ENCODE data around the gene GBP1.
"Not testable (repeated sequence)": the region's sequence is repeated elsewhere in the genome, so short reads cannot be mapped to it uniquely, and the experiment has no call there.

GBP1 gene, protein sequence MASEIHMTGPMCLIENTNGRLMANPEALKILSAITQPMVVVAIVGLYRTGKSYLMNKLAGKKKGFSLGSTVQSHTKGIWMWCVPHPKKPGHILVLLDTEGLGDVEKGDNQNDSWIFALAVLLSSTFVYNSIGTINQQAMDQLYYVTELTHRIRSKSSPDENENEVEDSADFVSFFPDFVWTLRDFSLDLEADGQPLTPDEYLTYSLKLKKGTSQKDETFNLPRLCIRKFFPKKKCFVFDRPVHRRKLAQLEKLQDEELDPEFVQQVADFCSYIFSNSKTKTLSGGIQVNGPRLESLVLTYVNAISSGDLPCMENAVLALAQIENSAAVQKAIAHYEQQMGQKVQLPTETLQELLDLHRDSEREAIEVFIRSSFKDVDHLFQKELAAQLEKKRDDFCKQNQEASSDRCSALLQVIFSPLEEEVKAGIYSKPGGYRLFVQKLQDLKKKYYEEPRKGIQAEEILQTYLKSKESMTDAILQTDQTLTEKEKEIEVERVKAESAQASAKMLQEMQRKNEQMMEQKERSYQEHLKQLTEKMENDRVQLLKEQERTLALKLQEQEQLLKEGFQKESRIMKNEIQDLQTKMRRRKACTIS

DNA sequence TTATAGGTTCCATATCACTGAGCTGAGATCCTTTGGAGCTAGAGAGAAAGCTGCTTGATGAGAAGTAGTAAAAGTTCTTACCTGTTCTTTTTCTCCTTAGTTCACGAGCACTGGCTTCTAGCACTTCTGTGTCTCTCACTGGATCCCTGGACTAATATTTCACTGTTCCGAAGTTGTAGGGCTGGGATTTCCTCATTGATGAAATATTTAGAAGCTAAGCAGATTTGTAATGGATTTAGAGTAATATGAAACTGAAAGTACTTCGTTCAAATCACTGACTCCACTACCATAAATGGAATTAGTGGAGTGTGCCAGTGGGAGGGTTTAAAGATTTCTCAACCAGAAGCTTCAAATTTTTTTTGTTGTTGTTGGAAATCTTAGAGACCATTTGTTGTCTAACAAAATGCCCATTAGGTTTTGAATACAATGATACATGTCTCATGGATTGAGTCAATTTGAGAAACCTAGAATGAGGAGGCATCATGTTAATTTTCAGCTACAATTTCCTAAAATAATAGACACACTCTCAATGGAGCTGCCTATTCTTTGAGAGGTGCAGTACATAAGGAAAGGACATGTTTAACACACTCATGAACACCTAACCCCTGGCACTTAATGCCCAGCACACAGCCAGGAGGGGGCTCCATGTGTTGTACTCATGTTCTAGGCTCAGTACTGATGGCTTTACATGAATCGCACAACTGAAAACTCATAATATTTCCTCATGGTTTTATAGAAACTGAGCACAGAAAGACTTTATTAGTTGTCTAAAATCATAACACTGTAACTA lies at the start of gene GBP1:
GBP1 (minus strand) TSS at position 130 of the 790 bp plus-strand sequence. CDS start 1,974 bp downstream, outside the sequence.
- in situ Hi-C loops (cut with MboI; ENCODE audit: low pct_unique_long_range_greater_than_20kb, low sequenced_read_pairs) = no loop called here
- DNase-seq = no peak

DNA sequence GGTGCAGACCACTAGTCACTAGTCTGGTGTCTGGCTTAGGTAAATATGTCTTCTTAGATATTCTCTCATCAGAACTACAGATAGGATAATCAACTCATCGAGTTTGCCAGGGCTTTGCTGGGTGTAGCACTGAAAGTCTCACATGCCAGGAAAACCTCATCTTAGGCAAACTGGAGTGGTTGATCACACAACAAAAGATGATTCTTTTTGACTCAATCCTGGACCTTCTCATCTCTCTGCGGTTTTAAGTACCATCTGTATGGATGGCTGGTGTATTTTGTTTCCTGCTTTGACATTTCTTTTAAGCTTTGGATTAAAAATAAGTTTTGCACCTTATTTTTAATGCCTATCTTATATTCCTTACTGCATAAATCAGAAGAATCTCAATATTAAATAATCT lies 49.7 kb upstream of the GBP1 start:
- no peak for DNase-seq
- in situ Hi-C loops (cut with MboI; ENCODE audit: low pct_unique_long_range_greater_than_20kb, low sequenced_read_pairs) = no loop called here

DNA sequence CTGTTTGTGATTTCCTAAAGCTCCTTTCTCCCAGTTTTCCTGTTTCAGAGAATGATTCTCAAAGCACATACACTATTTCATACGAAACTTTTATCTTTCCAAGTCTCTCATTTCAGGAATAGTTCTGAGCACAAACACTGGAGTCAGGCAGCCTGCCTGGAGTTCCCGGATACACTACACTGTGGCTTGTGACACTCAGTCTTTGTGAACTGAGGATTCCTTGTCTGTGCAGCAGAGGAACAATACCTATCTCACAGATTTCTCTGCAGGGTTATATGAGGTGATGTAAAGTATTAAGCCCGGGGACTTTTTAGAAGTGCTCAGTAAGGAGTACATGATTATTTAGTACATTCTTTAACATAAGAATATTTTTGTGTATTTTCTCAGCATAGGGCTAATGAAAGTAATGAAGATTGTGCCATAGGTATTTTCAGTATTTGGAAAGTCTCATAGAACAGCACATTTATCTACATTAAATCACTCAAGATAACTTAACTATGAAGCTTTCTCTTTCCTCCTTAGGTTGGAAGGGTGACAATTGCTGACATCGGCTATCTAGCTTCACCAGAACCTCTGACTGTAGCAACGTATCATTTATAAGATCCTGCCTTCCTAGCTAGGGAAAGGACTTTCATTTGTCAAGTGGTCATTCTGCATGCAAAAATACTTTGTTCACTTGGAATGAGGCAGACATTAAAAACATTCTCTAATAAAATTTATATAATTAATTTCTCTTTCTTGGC lies 48.0 kb upstream of the GBP1 start:
- DNase-seq = no peak
- in situ Hi-C loops (cut with MboI; ENCODE audit: low pct_unique_long_range_greater_than_20kb, low sequenced_read_pairs) = no loop called here

DNA sequence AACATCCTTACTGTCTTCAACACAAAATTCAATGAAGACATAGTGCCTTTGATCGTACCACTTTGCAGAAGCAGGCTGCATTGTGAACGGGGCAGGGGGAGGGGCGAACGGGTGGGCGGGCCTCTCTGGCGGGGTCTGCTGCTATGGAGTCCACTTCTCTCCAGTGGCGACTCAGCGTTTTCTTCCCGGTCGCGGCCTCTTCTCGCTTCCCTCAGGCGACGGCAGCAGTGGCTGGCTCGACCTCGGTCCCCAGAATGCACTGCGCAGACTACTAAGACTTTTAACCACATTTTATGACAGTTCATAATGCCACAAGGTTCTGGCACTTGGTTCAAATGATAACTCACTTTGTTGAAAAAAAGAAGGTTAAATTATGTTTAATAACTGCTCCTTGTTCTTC lies 39.7 kb upstream of the GBP1 start:
- no peak for DNase-seq
- in situ Hi-C loops (cut with MboI; ENCODE audit: low pct_unique_long_range_greater_than_20kb, low sequenced_read_pairs) = no loop called here

DNA sequence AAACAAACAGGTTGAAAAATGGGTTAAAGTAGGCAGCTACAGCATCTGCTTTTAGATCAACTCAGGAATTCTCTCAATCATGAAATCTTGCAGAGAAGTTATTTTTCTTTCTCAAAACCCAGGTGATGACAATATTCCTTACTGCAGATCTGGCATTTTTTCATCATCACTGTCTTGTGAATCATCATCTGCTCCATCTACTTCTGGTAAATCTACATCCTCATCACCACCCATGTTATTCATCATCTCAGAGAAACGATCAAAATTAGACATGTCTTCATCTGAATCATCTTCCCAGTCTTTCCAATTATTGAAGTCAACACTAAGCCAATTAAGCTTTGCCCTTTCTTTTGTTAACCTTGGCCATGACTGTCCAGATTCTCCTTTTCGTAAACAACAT lies 39.1 kb upstream of the GBP1 start:
- in situ Hi-C loops (cut with MboI; ENCODE audit: low pct_unique_long_range_greater_than_20kb, low sequenced_read_pairs) = no loop called here
- no peak for DNase-seq

DNA sequence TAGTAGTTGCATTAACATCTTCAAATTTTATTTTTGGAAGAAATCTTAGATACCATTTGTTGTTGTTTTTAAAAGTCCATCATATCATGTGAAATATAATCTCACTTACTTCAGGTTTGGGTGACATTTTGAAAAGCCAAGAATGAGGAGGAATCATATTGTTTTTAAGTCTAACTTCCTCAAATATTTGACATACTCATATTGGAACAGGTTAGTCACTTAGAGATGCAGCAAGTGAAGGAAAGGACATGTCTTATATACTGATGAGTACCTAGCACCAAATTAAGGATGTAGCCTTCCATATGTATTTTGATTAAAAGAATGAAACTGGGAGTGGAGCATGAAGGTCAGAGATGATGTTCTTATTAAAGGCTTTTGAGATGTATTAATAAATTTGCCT lies 37.0 kb upstream of the GBP1 start:
- no peak for DNase-seq
- in situ Hi-C loops (cut with MboI; ENCODE audit: low pct_unique_long_range_greater_than_20kb, low sequenced_read_pairs) = no loop called here

DNA sequence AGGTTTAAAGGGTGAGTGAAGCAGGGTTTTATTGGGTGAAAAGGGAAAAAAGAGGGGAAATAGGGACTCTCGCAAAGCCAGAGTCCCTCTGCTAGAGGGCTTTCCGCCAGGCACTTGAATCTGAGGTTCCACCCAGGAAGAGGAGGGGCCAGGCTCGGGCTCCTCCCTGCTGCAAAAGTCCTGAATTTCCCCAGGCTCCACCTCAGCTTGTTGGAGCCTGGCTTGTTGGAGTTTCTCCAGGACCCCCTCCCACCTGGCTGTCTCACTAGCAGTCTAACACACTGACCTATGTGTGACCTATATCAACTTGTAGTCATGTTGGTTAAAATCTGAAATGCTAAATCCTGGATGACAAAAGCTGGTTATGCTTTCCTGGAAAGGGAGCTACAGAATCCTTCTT lies 35.4 kb upstream of the GBP1 start:
- in situ Hi-C loops (cut with MboI; ENCODE audit: low pct_unique_long_range_greater_than_20kb, low sequenced_read_pairs) = no loop called here
- DNase-seq = no peak

DNA sequence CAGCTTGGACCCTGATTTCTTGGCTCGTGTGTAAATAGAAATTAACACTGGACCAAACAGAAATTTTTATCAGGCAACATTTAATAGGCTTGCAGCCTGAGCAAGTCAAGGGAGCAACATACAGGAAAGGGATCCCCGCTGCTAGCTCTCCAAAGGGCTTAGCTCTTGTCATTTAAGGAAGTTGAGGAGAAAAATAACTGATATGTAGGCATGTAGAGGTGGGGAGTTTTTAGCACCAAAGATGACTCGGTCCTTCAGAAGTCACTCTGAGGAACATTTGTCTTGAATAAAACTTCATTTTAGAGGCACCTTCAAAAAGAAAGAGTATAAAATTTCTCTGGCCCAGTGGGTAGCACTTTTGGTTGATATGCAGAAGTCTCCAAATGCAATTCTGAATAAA lies 33.8 kb upstream of the GBP1 start:
- no peak for DNase-seq
- in situ Hi-C loops (cut with MboI; ENCODE audit: low pct_unique_long_range_greater_than_20kb, low sequenced_read_pairs) = no loop called here

DNA sequence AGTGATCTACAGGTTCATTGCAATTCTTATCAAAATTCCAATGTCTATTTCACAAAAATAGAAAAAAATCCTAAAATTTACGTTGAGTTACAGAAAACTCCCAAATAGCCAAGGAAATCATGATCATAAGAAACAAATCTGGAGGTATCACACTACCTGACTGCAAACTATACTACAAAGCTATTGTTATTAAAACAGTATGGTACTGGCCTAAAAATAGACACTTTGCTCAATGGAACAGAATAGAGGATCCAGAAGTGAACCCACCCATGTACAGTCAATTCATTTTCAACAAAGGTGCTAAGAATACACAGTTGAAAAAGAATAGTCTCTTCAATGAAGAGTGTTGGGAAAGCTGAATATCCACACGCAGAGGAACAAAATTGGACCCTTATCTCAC lies 30.7 kb upstream of the GBP1 start:
- in situ Hi-C loops (cut with MboI; ENCODE audit: low pct_unique_long_range_greater_than_20kb, low sequenced_read_pairs) = no loop called here
- DNase-seq = no peak

DNA sequence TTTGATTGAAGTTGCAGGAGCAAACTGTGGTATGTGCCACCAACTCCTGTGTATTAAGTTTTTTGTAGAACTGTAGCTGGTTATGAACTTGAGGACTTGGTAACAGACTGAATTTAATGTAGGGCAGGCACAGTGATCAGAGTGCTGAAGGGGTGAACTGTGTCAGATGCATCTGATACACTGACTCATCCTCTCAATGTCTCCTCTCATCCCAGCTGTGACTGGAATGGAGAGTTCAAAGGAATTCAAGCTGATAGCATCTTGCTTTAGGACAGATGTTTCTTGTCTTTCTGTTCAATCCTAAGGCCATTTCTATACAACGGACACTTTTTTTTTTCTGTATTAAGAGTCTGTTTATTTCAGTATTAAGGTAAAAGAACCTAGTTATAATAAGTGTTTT lies 25.0 kb upstream of the GBP1 start:
- DNase-seq = no peak
- in situ Hi-C loops (cut with MboI; ENCODE audit: low pct_unique_long_range_greater_than_20kb, low sequenced_read_pairs) = no loop called here

DNA sequence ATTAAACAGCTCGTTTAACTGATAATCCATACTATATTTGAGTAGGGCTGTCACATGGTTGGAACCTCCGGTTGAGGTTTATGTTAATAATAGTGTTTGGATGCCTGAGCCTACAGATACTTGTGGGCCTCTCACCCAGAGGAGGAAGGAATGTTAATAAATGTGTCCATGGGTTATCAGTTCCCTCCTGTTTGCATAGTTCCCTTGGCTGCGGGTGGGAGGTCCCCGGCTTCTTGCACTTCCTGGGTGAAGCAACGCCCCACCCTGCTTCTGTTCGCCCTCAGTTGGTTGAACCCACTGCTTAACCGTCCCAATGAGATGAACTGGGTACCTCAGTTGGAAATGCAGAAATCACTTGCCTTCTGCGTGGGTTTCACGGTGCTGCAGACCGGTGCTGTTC lies 23.6 kb upstream of the GBP1 start:
- in situ Hi-C loops (cut with MboI; ENCODE audit: low pct_unique_long_range_greater_than_20kb, low sequenced_read_pairs) = no loop called here

DNA sequence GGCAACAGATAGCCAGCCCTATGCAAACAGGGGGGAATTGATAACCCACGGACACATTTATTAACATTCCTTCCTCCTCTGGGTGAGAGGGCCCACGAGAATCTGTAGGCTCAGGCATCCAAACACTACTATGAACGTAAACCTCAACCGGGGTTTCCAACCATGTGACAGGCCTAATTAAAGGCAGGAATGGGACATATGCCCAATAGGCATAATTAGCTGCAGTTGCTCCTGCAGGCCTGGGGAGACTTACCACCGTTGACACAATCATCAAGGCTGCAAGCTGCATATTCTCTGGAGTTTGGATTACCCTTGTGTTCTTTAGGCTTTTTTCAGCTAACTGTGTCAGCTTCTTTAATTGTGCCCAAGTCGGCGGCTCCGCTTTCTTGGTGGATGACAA lies 22.2 kb upstream of the GBP1 start:
- in situ Hi-C loops (cut with MboI; ENCODE audit: low pct_unique_long_range_greater_than_20kb, low sequenced_read_pairs) = no loop called here
- DNase-seq = no peak

More for the DNA sequence above, 23.6 kb upstream of the GBP1 start:
- DNase-seq = no peak

DNA sequence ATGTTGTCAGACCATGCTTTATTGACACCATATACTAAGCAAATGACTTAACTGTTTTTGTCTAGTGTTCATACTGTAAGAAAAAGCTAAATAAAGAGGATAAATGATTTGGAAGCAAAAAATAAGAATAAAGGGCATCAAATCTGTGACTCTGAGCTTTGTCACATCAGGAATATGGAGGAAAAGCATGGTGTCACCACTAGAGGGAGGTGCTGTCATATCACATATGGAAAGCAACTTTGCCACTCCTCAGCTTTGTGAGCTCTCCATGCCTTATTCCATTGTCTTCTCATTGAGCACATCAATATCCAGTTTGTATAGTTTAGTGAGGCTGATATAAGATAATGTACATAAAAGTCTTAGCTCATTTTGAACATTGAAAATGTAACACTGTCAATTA lies 20.8 kb upstream of the GBP1 start:
- DNase-seq = no peak
- in situ Hi-C loops (cut with MboI; ENCODE audit: low pct_unique_long_range_greater_than_20kb, low sequenced_read_pairs) = no loop called here

DNA sequence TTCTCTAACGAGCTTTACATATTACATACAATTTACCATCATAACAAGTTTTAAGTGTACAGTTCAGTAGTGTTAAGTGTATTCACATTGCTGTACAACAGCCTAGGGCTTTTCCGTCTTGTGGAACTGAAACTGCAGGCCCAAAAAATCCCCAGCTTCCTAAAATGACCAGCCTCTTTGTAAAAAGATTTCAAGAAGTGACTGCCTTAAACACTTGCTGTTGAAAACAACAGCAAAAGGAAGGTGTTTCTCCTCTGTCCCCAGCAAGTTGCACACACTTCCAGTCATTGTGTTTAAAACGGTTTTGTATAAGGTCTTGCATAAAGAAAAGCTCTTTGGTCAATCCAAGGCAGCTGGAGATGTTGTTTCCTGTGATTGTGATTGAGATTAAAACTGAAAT lies 16.0 kb upstream of the GBP1 start:
- in situ Hi-C loops (cut with MboI; ENCODE audit: low pct_unique_long_range_greater_than_20kb, low sequenced_read_pairs) = no loop called here
- DNase-seq = no peak

DNA sequence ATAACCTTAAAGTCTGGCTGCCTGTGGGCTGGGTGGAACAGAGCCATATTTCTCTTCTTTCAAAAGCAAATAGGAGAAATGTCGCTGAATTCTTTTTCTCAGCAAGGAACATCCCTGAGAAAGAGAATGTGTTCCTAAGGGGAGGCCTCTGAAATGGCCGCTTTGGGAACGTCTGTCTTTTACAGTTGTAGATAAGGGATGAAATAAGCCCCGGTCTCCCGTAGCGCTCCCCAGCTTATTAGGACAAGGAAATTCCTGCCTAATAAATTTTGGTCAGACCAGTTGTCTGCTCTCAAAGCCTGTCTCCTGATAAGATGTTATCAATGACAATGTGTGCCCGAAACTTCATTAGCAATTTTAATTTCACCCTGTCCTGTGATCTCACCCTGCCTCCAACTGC lies 15.1 kb upstream of the GBP1 start:
- DNase-seq; in situ Hi-C loops (cut with MboI; ENCODE audit: low pct_unique_long_range_greater_than_20kb, low sequenced_read_pairs): not testable (repeated sequence)

DNA sequence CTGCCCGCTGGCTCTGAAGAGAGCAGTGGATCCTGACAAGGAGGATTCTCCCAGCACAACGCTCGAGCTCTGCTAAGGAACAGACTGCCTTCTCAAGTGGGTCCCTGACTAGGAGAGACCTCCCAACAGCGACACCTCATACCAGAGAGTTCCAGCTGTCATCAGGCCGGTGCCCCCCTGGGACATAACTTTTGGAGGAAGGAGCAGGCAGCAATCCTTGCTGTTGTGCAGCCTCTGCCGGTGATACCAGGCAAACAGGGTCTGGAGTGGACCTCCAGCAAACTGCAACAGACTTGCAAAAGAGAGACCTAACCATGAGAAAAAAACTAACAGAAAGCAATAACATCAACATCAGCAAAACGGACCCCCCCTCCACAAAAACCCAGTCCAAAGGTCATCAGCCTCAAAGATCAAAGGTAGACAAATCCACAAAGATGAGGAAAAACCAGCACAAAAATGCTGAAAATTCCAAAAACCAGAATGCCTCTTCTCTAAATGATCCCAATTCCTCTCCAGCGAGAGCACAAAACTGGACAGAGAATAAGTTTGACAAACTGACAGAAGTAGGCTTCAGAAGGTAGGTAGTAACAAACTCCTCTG lies 7.6 kb upstream of the GBP1 start:
- DNase-seq; in situ Hi-C loops (cut with MboI; ENCODE audit: low pct_unique_long_range_greater_than_20kb, low sequenced_read_pairs): not testable (repeated sequence)

DNA sequence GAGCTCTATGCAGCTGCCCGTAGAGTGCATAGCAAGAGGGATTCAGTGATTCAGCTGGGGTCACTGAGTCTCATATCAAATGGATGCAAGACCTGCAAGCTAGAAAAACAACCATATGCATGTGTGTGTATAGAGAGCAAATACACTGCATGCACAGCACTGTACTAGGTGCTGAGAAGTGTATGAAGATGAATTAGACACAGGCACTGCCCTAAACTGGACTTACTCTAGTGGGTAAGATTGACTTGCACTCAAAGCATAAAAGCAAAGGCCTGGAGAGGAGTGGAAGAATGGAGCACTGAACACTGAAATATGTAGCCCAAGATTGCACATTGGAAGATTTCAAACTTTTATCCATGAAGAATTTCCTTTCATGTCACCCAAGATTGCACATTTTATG lies 5.5 kb upstream of the GBP1 start:
- DNase-seq = no peak
- in situ Hi-C loops (cut with MboI; ENCODE audit: low pct_unique_long_range_greater_than_20kb, low sequenced_read_pairs) = no loop called here

DNA sequence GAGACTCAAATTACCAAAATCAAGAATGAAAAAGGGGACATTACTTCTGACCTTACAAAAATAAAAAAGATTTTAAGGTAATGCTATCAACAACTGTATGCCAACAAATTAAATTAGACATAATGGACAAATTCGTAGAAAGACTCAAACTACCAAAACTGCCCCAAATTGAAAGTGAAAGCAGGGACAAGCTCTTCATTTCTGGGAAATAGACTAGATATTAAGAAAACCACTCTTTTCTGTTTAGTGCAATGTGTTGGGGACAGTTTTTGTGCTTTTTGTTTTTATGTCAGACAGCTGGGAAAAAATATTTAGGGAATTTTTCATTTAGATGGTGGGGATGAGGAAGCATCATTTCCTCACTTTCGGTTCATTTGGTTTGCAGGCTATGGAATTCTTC lies 4.9 kb upstream of the GBP1 start:
- in situ Hi-C loops (cut with MboI; ENCODE audit: low pct_unique_long_range_greater_than_20kb, low sequenced_read_pairs) = no loop called here
- DNase-seq = no peak

DNA sequence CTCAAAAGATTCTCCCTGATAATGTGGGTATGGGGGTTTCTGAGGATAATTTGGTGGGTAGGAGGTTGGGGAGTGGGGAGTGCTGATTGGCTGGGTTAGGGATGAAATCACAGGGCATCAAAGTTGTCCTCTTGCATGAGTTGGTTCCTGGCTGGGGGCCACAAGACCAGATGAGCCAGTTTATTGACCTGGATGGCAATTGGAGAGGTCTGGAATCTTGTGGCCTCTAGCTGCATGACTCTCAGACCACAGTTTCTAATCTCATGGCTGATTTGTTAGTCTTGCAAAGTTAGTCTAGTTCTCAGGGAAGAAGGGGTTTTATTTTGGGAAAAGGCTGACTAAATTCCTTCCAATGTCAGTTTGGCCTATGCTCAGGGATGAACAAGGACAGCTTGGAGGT lies 3.3 kb upstream of the GBP1 start:
- in situ Hi-C loops (cut with MboI; ENCODE audit: low pct_unique_long_range_greater_than_20kb, low sequenced_read_pairs) = no loop called here

More for the DNA sequence above, 3.3 kb upstream of the GBP1 start:
- no peak for DNase-seq

Measured in KBM-7 (cell line).